SU-DHL-6 (cell line): ENCODE data around the gene DNAH17.

Source experiments
- H2AFZ ChIP-seq: fragments of 200-600 bp; sonication (generic); 2 replicates; pipeline ENCODE4 v1.6.1; 2014; ENCODE audit warnings: low read depth, mild to moderate bottlenecking, moderate library complexity, mixed read lengths, antibody characterized with exemption, low read length; ENCODE audit not compliant: severe bottlenecking
- H3F3A ChIP-seq: fragments of 200-600 bp; shearing (Covaris generic); 2 replicates; pipeline ENCODE4 v1.6.0; 2016; ENCODE audit warnings: antibody characterized with exemption, mild to moderate bottlenecking; ENCODE audit not compliant: insufficient read depth
- H3K27ac ChIP-seq: fragments of 200-600 bp; sonication (generic); 2 replicates; pipeline ENCODE4 v1.5.1; 2016; ENCODE audit warnings: low read depth, mild to moderate bottlenecking, low read length, moderate library complexity, mixed read lengths
- H3K27me3 ChIP-seq: fragments of 200-600 bp; sonication (generic), shearing (Covaris generic); 2 replicates; pipeline ENCODE4 v1.6.0; 2014; ENCODE audit warnings: mild to moderate bottlenecking, low read length
- H3K36me3 ChIP-seq: fragments of 200-600 bp; sonication (generic); 2 replicates; pipeline ENCODE4 v1.6.1; 2014; ENCODE audit warnings: mild to moderate bottlenecking, low read length, mixed read lengths
- H3K4me2 ChIP-seq: fragments of 300-600, 200-600 bp; shearing (Covaris generic), sonication (generic); 2 replicates; pipeline ENCODE4 v1.6.0; 2014; ENCODE audit warnings: low read length, low read depth, mild to moderate bottlenecking; ENCODE audit not compliant: poor library complexity, severe bottlenecking
- H3K4me3 ChIP-seq: fragments of 200-600 bp; sonication (generic); 2 replicates; pipeline ENCODE4 v1.5.1; 2014; ENCODE audit warnings: antibody characterized with exemption, low read length, mild to moderate bottlenecking, mixed read lengths; ENCODE audit not compliant: insufficient read depth, poor library complexity, severe bottlenecking
- H3K79me2 ChIP-seq: fragments of 200-600 bp; sonication (generic); 2 replicates; pipeline ENCODE4 v1.6.1; 2014; ENCODE audit warnings: mild to moderate bottlenecking, low read length, moderate library complexity; ENCODE audit not compliant: insufficient read depth
- H3K9ac ChIP-seq: fragments of 200-600 bp; sonication (generic); 2 replicates; pipeline ENCODE4 v1.7.0; 2014; ENCODE audit warnings: mild to moderate bottlenecking, low read length
- H3K9me2 ChIP-seq: fragments of 200-600 bp; sonication (generic); replicated peaks from 2 replicates; pipeline ENCODE4 v1.6.1; 2014; ENCODE audit warnings: low read length; ENCODE audit not compliant: insufficient read depth
- H3K9me3 ChIP-seq: fragments of 200-600 bp; sonication (generic); 2 replicates; pipeline ENCODE4 v1.6.1; 2014; ENCODE audit warnings: low read length, mixed read lengths; ENCODE audit not compliant: insufficient read depth
- H4K20me1 ChIP-seq: fragments of 200-600 bp; sonication (generic); 2 replicates; pipeline ENCODE4 v1.6.1; 2014; ENCODE audit warnings: low read depth, mild to moderate bottlenecking, antibody characterized with exemption, low read length, moderate library complexity, mixed read lengths
- CTCF ChIP-seq: fragments of 200-600 bp; sonication (generic); IDR thresholded peaks from one replicate; pipeline ENCODE4 v1.5.1; 2017; ENCODE audit warnings: antibody characterized with exemption, mild to moderate bottlenecking, low read length, moderate library complexity; ENCODE audit not compliant: insufficient read depth, poor library complexity, severe bottlenecking
- EZH2phosphoT487 ChIP-seq: fragments of 200-600 bp; sonication (generic), shearing (Covaris generic); conservative IDR thresholded peaks from 2 replicates; pipeline ENCODE4 v1.6.1; 2018; ENCODE audit warnings: mild to moderate bottlenecking, antibody characterized with exemption, low read length, moderate library complexity, mixed read lengths

The DNAH17 gene

GRCh38 chr17:78477913-78478756 is 99.1 kb downstream of the DNAH17 start:
- H4K20me1 ChIP-seq, result no peaks in the 10 kb centered on the region
- H3K9ac ChIP-seq, result no peak overlapping the region
- no peak overlapping the region for H2AFZ ChIP-seq
- H3K79me2 ChIP-seq, result no peaks in the 10 kb centered on the region
- H3K27me3 ChIP-seq, result no peaks in the 10 kb centered on the region
- H3K9me3 ChIP-seq, result 0 out of 2 replicates have a peak, but pooled peaks cover 2% of the 10 kb centered on the region
- no peak overlapping the region for H3K27ac ChIP-seq
- no peaks in the 10 kb centered on the region for H3K36me3 ChIP-seq
- TF ChIP-seq EZH2phosphoT487 (no peak), CTCF (no peak)
- no peak overlapping the region for H3K4me3 ChIP-seq
- H3K9me2 ChIP-seq, result no peaks in the 10 kb centered on the region
- no peak overlapping the region for H3K4me2 ChIP-seq
- no peaks in the 10 kb centered on the region for H3F3A ChIP-seq

- Histone ChIP-seq H3F3A (no peaks in the 10 kb centered on the region), H3K9ac (no peak overlapping the region), H3K9me2 (no peaks in the 10 kb centered on the region), H3K27me3 (no peaks in the 10 kb centered on the region), H4K20me1 (no peaks in the 10 kb centered on the region), H3K36me3 (no peaks in the 10 kb centered on the region), H3K27ac (no peak overlapping the region), H3K9me3 (0 out of 2 replicates have a peak, but pooled peaks cover 2% of the 10 kb centered on the region), H3K4me2 (no peak overlapping the region), H2AFZ (no peak overlapping the region), H3K79me2 (no peaks in the 10 kb centered on the region), H3K4me3 (no peak overlapping the region)
- TF ChIP-seq EZH2phosphoT487 (no peak), CTCF (no peak)
Measured at GRCh38 chr17:78476973-78477372, 100.2 kb downstream of the DNAH17 start.

- Histone ChIP-seq H3K9me2 (no peaks in the 10 kb centered on the region), H3K27me3 (no peaks in the 10 kb centered on the region), H3K79me2 (no peaks in the 10 kb centered on the region), H3F3A (no peaks in the 10 kb centered on the region), H3K36me3 (no peaks in the 10 kb centered on the region), H4K20me1 (no peaks in the 10 kb centered on the region), H3K9me3 (0 out of 2 replicates have a peak, but pooled peaks cover 2% of the 10 kb centered on the region), H2AFZ (no peak overlapping the region), H3K4me2 (no peak overlapping the region), H3K27ac (no peak overlapping the region), H3K4me3 (no peak overlapping the region), H3K9ac (no peak overlapping the region)
- no peak for TF ChIP-seq CTCF
- no peak for TF ChIP-seq EZH2phosphoT487
Measured at GRCh38 chr17:78476149-78476548, 101.0 kb downstream of the DNAH17 start.
